ENCODE data around the gene MOGAT3.
A peak's percentile ranks its signal among the peaks of the same experiment; 100 is the strongest.

MOGAT3 gene

DNA sequence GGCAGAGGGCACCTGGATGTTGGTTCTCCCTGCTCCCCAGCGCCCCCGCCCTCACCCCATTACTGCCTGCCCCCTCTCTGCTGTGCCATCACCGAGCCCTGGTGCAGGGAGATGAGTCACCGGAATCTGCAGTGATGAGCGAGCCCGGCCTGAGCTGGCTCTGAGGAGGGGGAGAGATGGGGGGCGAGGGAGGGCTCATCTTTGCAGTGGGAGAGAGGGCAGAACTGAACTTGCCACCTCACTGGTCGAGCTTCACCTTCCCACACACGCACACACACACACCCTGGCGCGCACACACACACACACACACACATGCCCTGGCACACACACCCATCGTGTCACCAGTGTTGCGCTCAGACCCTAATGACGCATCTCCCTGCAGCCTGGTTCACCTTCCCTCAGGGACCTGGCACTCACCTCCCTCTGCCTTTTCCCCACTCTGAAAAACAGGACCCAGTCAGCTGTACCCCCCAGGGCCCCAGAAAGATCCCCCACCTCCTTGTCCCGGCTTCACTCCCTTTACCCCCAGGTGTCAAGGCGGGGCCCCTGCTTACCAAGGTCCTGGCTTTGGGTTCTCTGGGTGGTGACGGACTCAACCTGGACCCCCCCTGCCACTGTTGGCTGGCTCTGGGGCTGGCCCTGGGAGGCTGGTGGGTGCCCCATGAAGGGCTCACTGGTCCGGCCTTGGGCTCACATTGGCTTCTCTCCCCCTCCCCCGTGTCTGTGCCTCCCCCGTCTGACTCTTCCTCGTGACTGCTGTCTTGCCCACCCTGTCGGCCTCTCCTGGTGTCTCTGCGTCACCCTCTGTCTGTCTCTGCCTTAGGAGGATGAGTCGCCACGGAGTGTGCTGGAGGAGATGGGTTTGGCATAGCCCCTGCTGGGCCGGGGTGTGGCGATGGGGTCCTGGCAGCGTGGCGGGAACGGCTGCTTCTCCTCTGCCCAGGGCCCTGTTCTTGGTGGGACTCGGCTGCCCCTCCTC lies 40.9 kb downstream of the MOGAT3 start:
- DNase-seq, result no peak

- DNase-seq, result no peak
These were observed 43.8 kb downstream of the MOGAT3 start for GRCh38 chr7:101156866-101157589.

- no peak for DNase-seq
These were observed 44.6 kb downstream of the MOGAT3 start for GRCh38 chr7:101156277-101156676.

DNA sequence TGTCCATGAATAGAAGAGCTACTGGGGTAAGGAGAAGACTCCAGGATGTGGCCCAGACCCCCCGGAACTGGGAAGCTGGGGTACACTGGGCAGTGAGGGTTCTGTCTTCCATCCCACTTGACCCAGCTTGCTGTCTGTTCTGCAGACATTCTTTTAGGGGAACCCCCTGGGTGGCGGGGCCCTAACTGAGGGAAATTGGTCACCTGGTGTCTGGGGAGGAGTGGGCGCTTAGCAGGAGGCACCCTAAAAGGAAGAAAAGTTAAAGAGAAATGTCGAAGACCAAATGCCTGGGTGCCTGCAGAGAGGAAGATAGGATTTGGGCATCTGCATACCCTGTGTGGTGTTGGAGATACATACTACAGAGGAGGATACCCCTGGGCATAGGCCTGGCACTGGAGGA lies 45.5 kb downstream of the MOGAT3 start:
- DNase-seq, result no peak

DNA sequence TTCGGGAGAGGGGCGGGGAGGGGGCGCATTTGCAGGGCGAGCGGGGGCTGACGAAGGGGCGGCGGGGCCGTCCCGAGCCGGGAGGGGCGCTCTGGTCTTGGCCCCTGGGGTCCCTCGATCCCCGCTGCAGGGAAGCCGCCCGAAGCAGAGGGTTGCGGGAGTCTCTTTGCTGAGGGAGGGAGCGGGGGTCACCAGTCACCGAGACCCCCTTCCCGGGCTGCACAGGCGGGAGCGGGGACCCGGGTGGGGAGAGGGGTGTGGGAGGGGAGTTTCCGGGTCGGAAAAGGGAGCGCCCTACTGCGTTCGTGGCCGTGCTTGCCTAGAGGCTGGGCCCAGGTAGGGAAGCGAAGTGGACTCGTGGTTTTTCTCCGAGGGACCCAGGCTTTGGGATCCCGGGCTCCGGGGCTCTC lies 46.1 kb downstream of the MOGAT3 start:
- DNase-seq, result peak in 1 of 2 experiments; percentile 24

- DNase-seq, result peak; percentile 96 to 97
These were observed 46.7 kb downstream of the MOGAT3 start, which contains the start of gene AP1S1 for GRCh38 chr7:101153969-101154692. Gene AP1S1, plus strand, starts transcription at chr7:101154476. Its CDS starts 39 bp downstream, at chr7:101154515.

DNA sequence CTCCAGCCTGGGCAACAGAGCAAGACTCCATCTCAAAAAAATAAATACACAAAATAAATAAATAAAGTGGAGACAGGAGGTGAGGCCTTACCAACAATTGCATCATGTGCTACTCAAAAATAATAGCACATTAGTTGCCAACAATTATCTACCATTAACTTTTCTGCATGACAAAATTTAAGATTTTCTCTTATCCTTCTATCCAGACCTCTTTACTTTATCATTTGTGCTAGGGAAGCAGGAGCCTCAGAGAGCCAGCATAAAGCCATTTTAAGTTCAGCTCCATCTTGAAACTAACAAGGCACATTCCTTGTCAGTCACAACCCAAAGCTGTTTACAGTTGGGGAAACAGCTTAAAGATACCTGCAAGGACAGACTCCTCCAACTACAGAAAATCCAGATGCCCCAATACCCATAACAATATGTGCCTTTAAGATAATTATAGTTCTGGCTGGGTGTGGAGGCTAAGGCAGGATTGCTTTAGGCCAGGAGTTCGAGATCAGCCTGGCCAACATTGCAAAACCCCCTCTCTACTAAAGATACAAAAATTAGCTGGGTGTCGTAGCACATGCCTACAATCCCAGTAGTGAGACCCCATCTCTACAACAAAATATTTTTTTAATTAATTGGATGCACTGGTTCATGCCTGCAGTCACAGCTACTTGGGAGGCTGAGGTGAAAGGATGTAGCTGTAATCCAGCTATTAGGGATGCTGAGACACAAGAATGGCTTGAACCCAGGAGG lies 48.8 kb downstream of the MOGAT3 start:
- DNase-seq, result no peak

All from NCI-H2081 (cell line).